Esophagus squamous epithelium (tissue), 5 donors: ENCODE data around the gene C17orf50. TPM values are rescaled to one million over a fixed set of nuclear protein-coding genes. Genes with fewer than 3 reads are reported as not detected.

Experiments
- DNase-seq: peaks from one replicate; lab custom pipeline; 2025; lab: John Stamatoyannopoulos, UW
- H3K27ac ChIP-seq, 4 donors: fragments of 200-600 bp; sonication (generic); one replicate each; pipeline ENCODE4 v1.5.1; 2016 to 2019; ENCODE audit warnings: mild to moderate bottlenecking in 1 of 4
- H3K27me3 ChIP-seq, 4 donors: fragments of 200-600 bp; sonication (generic); 1 replicate in 3 of 4; 2 replicates in 1 of 4; pipeline versions ENCODE4 v1.5.1 to v1.6.0; 2017 to 2021; ENCODE audit warnings: antibody characterized with exemption in 1 of 4
- H3K36me3 ChIP-seq, 3 donors: fragments of 200-600 bp; sonication (generic); one replicate each; pipeline ENCODE4 v1.5.1; 2016 to 2019
- H3K4me1 ChIP-seq, 3 donors: fragments of 200-600 bp; sonication (generic); one replicate each; pipeline ENCODE4 v1.5.1; 2017 to 2019
- H3K4me3 ChIP-seq, 4 donors: fragments of 200-600 bp; sonication (generic); 1 replicate in 3 of 4; 2 replicates in 1 of 4; pipeline ENCODE4 v1.5.1; 2016 to 2019; ENCODE audit warnings: mild to moderate bottlenecking in 2 of 4, moderate library complexity in 1 of 4
- H3K9me3 ChIP-seq, 3 donors: fragments of 200-600 bp; sonication (generic); one replicate each; pipeline ENCODE4 v1.5.1; 2016 to 2019
- POLR2A ChIP-seq, 4 donors: fragments of 450-650 bp; IDR thresholded peaks; one replicate each; pipeline ENCODE4 v1.6.1; 2017; ENCODE audit warnings: antibody characterized with exemption in 4 of 4, mild to moderate bottlenecking in 4 of 4, moderate library complexity in 3 of 4
- WGBS, 2 donors: methylation state at CpG; one replicate each; pipeline ENCODE4 v1.1.5; 2018; 5-methylcytosine and 5-hydroxymethylcytosine counted together
- intact Hi-C: fragments of 100-400 bp; cut with DNase I; formaldehyde crosslinking; loops from one replicate; pipeline ENCODE4 v1.15.0; 2022
- total RNA-seq, 4 donors: library from RNA; depleted of rRNA; stranded (reverse); fragments of >200 nt; gene quantifications; one replicate each; pipeline ENCODE4 v1.1.0, GENCODE V29; 2016
- TF ChIP-seq, protein P1 (sequence below), 6 experiments: fragments of 450-650 bp in 4 of 6; fragments of 200-600 bp in 2 of 6; sonication (generic) in 2 of 6; IDR thresholded peaks; one replicate each; pipeline ENCODE4 v1.5.1; 2016 to 2019; ENCODE audit warnings: antibody characterized with exemption in 6 of 6, mild to moderate bottlenecking in 4 of 6, moderate library complexity in 4 of 6
- donor health status: DM: yes; HTN: yes; CAD: no.

The C17orf50 gene
- total RNA-seq, 4 donors from 2014 or later: not detected

- no peaks in the 10 kb centered on the region for H3K27me3 ChIP-seq
- H3K9me3 ChIP-seq: no peaks in the 10 kb centered on the region
- H3K4me1 ChIP-seq: peaks cover 0 to 21% (median 3%) of the 10 kb centered on the region in 3 donors
- intact Hi-C loops: no loop called here
- no peak overlapping the region for H3K4me3 ChIP-seq
- H3K36me3 ChIP-seq: peaks cover 0 to 78% (median 22%) of the 10 kb centered on the region in 3 donors
- WGBS, 2 donors: 100% methylated on average over 1 of the region's 2 CpGs; no CpG with 5 or more reads in 1 of the 2 donors
- TF ChIP-seq, protein P1, sequence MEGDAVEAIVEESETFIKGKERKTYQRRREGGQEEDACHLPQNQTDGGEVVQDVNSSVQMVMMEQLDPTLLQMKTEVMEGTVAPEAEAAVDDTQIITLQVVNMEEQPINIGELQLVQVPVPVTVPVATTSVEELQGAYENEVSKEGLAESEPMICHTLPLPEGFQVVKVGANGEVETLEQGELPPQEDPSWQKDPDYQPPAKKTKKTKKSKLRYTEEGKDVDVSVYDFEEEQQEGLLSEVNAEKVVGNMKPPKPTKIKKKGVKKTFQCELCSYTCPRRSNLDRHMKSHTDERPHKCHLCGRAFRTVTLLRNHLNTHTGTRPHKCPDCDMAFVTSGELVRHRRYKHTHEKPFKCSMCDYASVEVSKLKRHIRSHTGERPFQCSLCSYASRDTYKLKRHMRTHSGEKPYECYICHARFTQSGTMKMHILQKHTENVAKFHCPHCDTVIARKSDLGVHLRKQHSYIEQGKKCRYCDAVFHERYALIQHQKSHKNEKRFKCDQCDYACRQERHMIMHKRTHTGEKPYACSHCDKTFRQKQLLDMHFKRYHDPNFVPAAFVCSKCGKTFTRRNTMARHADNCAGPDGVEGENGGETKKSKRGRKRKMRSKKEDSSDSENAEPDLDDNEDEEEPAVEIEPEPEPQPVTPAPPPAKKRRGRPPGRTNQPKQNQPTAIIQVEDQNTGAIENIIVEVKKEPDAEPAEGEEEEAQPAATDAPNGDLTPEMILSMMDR (IDR thresholded peaks at IDR 0.05): no peak
- TF ChIP-seq POLR2A (IDR thresholded peaks at IDR 0.05): no peak
- peak overlapping the region in 2 of 4 donors; percentile 17 to 42 for H3K27ac ChIP-seq
- DNase-seq: no peak
Measured at GRCh38 chr17:35725802-35726126, 34.9 kb upstream of the C17orf50 start.

GRCh38 chr17:35726127-35726952, 34.3 kb upstream of the C17orf50 start:
- Histone ChIP-seq H3K4me3 (no peak overlapping the region), H3K27ac (peak overlapping the region in 2 of 4 donors; percentile 17 to 42), H3K9me3 (no peaks in the 10 kb centered on the region), H3K4me1 (peaks cover 4 to 27% (median 9%) of the 10 kb centered on the region in 3 donors), H3K36me3 (peaks cover 0 to 72% (median 21%) of the 10 kb centered on the region in 3 donors), H3K27me3 (peaks cover 0 to 4% (median 0%) of the 10 kb centered on the region in 4 donors)
- intact Hi-C loops: no loop called here
- WGBS, 2 donors: 38 to 54% methylated on average over 2 to 6 of the region's 6 CpGs
- TF ChIP-seq, protein P1 (IDR thresholded peaks at IDR 0.05): no peak
- TF ChIP-seq POLR2A (IDR thresholded peaks at IDR 0.05): no peak
- no peak for DNase-seq

DNA sequence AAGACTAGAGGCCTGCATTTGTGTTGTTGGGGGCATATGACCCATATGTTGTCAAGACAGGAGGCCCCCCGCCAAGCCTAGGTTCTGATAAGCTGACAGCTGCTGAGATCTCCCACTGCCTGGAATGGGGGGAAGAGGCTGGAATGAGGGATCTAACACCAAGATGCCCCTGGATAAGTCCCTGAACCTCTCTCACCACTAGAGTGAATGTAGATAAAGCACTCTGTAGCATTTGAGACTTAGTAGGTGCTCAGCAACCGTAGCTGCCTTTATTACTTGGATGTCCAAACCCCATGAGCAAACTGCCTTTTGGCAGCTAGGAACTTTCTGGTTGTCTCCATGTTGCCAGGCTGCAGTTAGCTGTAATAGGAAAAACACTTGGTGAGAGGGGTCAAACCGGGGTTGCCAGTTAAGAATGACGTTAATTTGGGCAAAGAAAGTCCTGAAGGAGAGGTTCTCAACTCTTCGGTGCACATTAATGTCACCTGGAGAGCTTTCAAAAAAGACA, 33.7 kb upstream of the C17orf50 start:
- H3K27me3 ChIP-seq: peaks cover 0 to 11% (median 0%) of the 10 kb centered on the region in 4 donors
- DNase-seq: no peak
- no peaks in the 10 kb centered on the region for H3K9me3 ChIP-seq
- intact Hi-C loops: no loop called here
- H3K27ac ChIP-seq: no peak overlapping the region
- H3K4me1 ChIP-seq: peaks cover 9 to 33% (median 10%) of the 10 kb centered on the region in 3 donors
- TF ChIP-seq, protein P1 (IDR thresholded peaks at IDR 0.05): no peak
- TF ChIP-seq POLR2A (IDR thresholded peaks at IDR 0.05): no peak
- H3K4me3 ChIP-seq: no peak overlapping the region
- H3K36me3 ChIP-seq: peaks cover 0 to 66% (median 15%) of the 10 kb centered on the region in 3 donors
- 72 to 92% methylated on average over 3 to 5 of the region's 5 CpGs for WGBS, 2 donors

DNA sequence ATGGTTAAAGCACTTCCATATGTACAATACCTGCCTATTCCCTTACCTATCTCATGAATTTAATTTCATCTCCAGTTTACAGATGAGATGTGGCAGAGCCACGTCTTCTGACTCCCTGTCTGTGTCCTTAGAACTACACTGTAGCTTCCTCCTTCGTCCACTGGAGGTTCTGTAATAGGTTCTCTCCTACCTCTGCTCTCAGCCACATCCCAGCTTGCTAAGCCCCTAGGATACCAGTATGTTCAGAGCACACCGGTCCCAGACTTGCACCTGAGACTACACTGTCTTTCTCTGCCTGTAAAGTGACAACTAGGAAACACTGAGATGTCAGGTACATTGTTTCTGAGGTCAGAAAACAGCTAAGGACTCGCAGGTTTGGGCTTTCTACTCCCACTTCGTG, 33.1 kb upstream of the C17orf50 start:
- H3K4me1 ChIP-seq: peaks cover 9 to 39% (median 16%) of the 10 kb centered on the region in 3 donors
- peaks cover 0 to 59% (median 15%) of the 10 kb centered on the region in 3 donors for H3K36me3 ChIP-seq
- DNase-seq: no peak
- TF ChIP-seq POLR2A (IDR thresholded peaks at IDR 0.05): no peak
- TF ChIP-seq, protein P1 (IDR thresholded peaks at IDR 0.05): no peak
- no peak overlapping the region for H3K4me3 ChIP-seq
- H3K9me3 ChIP-seq: no peaks in the 10 kb centered on the region
- intact Hi-C loops: no loop called here
- peaks cover 0 to 16% (median 0%) of the 10 kb centered on the region in 4 donors for H3K27me3 ChIP-seq
- 85 to 94% methylated on average over 5 of the region's 5 CpGs for WGBS, 2 donors
- no peak overlapping the region for H3K27ac ChIP-seq

DNA sequence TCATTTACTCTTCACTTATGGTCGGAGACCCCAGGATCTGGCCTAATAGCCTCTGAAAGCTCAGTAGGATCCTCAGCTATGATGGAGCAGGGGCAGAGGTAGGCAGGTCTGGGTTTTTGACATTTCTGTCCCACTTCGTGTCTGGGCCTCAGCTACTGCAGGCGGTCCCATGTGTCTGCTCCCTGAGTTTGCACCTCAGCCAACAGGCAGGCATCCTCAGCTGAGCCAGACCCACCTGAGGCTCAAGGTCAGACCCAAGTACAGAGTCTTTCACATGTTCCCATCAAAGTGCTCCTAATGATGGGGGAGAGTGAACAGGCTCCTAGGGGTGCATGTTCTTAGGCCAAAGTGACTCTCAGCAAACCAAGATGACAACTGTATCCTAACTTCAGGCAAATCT, 32.1 kb upstream of the C17orf50 start:
- WGBS, 2 donors: 86 to 91% methylated on average over 2 to 3 of the region's 3 CpGs
- TF ChIP-seq POLR2A (IDR thresholded peaks at IDR 0.05): no peak
- TF ChIP-seq, protein P1 (IDR thresholded peaks at IDR 0.05): no peak
- DNase-seq: no peak
- H3K27ac ChIP-seq: no peak overlapping the region
- H3K27me3 ChIP-seq: peaks cover 0 to 16% (median 0%) of the 10 kb centered on the region in 4 donors
- intact Hi-C loops: no loop called here
- H3K36me3 ChIP-seq: peaks cover 0 to 50% (median 14%) of the 10 kb centered on the region in 3 donors
- no peaks in the 10 kb centered on the region for H3K9me3 ChIP-seq
- H3K4me3 ChIP-seq: no peak overlapping the region
- peaks cover 9 to 39% (median 16%) of the 10 kb centered on the region in 3 donors for H3K4me1 ChIP-seq
